Bronchial epithelial cell (primary cell): ENCODE data around the gene FGF16. TPM values are rescaled to one million over a fixed set of nuclear protein-coding genes. Genes with fewer than 3 reads are reported as not detected.

Experiments
- DNase-seq: peaks from one replicate; pipeline ENCODE4 v3.0.0-alpha.2; 2010; ENCODE audit warnings: low read depth
- FAIRE-seq: peaks from 2 replicates; lab custom pipeline; 2011; peaks lifted over from hg19 to GRCh38; lab: Jason Lieb, UNC
- H3K27me3 ChIP-seq: 2 replicates; pipeline ENCODE4 v1.5.1; 2011; ENCODE audit warnings: low read length; ENCODE audit not compliant: control insufficient read depth, insufficient read depth
- H3K36me3 ChIP-seq: 2 replicates; pipeline ENCODE4 v1.5.1; 2011; ENCODE audit warnings: low read length; ENCODE audit not compliant: control insufficient read depth, insufficient read depth
- H3K4me3 ChIP-seq: 2 replicates; pipeline ENCODE4 v1.5.1; 2011; ENCODE audit warnings: mild to moderate bottlenecking, low read depth, low read length, control low read depth
- total RNA-seq: library from RNA; depleted of rRNA; stranded (reverse); fragments of >200 nt; gene quantifications from 2 replicates; pipeline ENCODE4 v1.2.1, GENCODE V29; 2014
- TF ChIP-seq, protein P1 (sequence below): IDR thresholded peaks from 2 replicates; pipeline ENCODE4 v1.5.1; 2011; ENCODE audit warnings: mild to moderate bottlenecking, moderate library complexity, low read length, control low read depth, inconsistent platforms; ENCODE audit not compliant: insufficient read depth, severe bottlenecking

Gene FGF16
- total RNA-seq, 1 donor from 2014 or later = not detected

DNA sequence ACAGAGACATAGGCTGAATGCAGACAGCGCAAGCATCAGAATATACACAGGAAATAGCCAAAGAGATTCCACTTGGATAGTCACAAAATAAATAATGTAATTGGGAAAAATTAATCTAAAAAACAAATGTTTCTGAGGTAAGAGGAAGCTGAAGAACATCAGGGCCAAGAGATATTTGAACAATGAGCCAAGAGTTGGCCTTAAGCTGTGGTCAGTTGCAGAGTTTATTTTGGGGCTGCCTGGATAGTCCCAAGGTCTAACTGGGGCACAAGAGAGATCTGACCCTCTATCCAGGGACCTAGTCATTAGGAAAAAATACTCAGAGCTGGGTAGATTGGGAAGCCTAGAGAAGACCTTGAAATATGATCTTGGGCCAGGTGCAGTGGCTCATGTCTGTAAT lies 31.3 kb upstream of the FGF16 start:
- DNase-seq (no peak), FAIRE-seq (no peak)
- Histone ChIP-seq H3K36me3 (no peaks in the 10 kb centered on the region), H3K27me3 (no peaks in the 10 kb centered on the region), H3K4me3 (no peak overlapping the region)
- TF ChIP-seq, protein P1, sequence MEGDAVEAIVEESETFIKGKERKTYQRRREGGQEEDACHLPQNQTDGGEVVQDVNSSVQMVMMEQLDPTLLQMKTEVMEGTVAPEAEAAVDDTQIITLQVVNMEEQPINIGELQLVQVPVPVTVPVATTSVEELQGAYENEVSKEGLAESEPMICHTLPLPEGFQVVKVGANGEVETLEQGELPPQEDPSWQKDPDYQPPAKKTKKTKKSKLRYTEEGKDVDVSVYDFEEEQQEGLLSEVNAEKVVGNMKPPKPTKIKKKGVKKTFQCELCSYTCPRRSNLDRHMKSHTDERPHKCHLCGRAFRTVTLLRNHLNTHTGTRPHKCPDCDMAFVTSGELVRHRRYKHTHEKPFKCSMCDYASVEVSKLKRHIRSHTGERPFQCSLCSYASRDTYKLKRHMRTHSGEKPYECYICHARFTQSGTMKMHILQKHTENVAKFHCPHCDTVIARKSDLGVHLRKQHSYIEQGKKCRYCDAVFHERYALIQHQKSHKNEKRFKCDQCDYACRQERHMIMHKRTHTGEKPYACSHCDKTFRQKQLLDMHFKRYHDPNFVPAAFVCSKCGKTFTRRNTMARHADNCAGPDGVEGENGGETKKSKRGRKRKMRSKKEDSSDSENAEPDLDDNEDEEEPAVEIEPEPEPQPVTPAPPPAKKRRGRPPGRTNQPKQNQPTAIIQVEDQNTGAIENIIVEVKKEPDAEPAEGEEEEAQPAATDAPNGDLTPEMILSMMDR = no peak

DNA sequence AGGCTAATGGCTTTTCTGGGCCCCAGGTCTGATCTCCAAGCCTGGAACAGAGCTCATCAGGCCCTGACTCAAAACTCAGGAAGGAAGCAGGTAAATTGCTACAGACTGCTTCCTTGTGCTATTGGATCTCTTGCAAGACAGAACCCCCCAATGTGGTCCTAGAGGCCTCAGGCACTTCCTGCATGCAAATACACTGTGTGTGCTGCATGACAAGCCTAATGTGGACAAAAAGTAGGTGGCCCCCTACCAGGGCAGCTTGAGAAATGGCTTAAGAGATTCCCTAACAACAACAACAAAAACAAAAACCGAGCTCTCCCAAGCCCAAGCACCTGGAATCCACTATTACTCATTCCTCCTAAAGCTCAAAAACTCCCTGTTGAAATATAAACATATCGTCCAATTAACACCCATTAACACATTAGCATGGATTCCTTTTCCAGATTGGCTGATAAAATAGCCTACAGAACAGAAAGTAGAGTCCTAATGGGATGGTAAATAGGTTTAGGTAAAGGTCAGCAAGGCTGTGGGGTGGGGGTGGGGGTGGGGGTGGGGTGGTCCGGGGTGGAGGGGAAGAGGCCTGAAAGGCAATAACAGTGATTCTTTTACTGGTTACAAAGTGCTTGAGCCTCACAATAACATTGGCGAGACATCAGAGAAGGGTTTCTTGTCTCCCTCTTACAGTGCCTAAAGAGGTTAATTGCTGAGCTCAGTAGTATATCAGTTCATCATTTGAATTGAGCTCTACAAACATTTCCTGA lies 24.1 kb upstream of the FGF16 start:
- no peaks in the 10 kb centered on the region for H3K27me3 ChIP-seq
- DNase-seq = no peak
- TF ChIP-seq, protein P1 = no peak
- H3K4me3 ChIP-seq = no peak overlapping the region
- no peak for FAIRE-seq
- H3K36me3 ChIP-seq = no peaks in the 10 kb centered on the region

DNA sequence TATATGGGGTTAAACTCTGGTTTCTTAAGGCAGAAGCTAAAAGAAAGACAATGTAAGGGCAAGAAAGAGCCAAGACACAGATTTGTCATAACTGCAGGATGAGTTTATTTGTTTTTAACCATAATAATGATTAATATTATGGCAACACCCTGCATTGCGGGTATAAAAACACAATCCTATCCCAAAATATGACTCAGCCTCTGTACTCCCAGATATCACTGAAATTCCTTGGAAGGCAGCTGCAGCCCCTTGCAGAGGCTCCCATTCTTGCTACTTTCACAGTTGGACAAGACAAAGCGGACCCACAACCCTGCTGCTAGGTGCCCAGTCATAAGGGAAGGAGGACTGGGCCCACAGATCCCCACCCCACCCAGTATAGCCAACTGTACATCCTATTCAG lies 20.4 kb upstream of the FGF16 start:
- peak; percentile 60 for DNase-seq

DNA sequence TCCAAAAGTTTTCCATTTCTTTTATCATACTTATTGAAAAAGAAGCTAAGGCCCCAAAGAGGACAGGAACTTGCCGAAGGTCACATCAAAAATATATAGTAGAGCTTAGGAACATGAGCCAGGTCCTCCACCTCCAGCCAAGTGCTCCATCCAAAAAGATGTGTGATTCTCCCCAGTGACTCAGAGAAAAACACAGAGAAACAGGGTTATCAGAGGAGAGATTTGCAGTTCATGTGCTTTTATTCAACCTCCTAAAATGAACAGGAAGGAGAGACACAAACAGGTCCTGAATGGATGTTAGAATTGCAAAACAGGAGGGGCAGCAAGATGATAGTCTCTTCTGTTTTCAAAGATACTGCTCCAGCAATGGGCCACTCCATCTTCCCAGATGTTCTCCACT lies 19.6 kb upstream of the FGF16 start:
- H3K4me3 ChIP-seq = no peak overlapping the region
- DNase-seq (no peak), FAIRE-seq (no peak)
- no peaks in the 10 kb centered on the region for H3K27me3 ChIP-seq
- H3K36me3 ChIP-seq = no peaks in the 10 kb centered on the region
- TF ChIP-seq, protein P1 = no peak

More for the DNA sequence above, 20.4 kb upstream of the FGF16 start:
- Histone ChIP-seq H3K4me3 (no peak overlapping the region), H3K27me3 (no peaks in the 10 kb centered on the region), H3K36me3 (no peaks in the 10 kb centered on the region)
- TF ChIP-seq, protein P1 = no peak
- no peak for FAIRE-seq

DNA sequence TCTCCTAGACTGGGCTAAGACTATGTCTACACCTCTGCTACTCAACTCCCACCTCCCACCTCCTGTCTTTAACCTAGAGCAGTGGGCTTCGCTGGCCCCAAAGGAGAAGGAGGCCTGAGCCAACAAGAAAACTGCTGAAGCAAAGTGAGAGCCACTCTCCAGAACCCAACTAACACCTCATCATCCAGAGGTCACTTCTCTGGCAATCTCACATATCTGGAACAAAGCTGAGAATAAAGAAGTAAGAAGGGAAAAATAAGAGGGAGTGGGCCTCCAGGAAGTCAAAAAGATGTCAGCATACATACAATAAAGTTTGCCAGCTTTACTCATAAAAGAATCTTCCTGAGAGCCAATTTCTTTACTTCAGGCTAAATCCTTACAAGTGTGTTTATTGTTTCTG lies 18.6 kb upstream of the FGF16 start:
- Histone ChIP-seq H3K4me3 (no peak overlapping the region), H3K36me3 (no peaks in the 10 kb centered on the region), H3K27me3 (no peaks in the 10 kb centered on the region)
- DNase-seq = no peak
- TF ChIP-seq, protein P1 = no peak
- no peak for FAIRE-seq

DNA sequence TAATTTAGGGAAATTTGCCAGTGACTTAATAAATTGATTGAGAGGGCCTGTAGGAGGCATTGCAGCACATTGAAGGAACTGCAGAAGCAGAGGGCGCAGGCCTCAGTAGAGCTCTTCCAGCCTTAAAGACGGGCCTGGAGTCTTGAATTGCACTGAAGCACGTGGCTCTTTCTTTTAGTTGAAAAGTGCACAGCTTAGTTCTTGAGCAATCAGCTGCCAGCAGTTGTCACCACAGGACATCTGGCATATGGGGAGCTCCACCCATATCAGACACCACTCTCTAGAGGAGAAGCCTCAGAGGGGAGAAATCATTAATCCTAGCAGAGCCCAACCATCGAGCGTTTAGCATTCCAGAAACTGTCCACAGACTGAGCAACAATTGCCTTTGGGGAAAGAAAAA lies 16.0 kb upstream of the FGF16 start:
- H3K36me3 ChIP-seq = no peaks in the 10 kb centered on the region
- H3K27me3 ChIP-seq = no peaks in the 10 kb centered on the region
- FAIRE-seq (no peak), DNase-seq (no peak)
- H3K4me3 ChIP-seq = no peak overlapping the region
- TF ChIP-seq, protein P1 = no peak
